ENCODE data around the gene KDM4B.
A peak's percentile ranks its signal among the peaks of the same experiment; 100 is the strongest.

Gene KDM4B

DNA sequence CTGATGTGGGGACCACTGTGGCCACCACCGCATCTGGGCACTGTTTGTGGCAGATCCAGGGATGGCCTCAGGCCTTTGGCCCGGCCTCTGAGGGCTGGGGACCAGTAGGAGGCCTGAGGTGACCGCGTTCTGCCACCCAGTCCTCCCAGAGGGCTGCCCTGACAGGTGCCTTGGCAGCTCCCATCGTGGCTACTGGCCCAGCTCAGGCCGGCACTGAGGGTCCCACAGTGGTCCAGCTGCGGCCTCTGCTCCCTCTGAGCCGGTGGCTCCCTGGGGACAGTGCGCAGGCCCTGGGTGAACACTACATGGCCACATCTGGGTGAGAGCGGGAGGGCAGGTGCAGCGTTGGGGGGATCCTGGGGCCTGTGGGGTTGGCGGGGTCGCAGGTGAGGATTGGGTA, 61.9 kb downstream of the KDM4B start:
- Histone ChIP-seq H2AFZ (ENCODE audit: low read depth, low read length) (no peak overlapping the region), H3K4me2 (ENCODE audit: insufficient read depth, low read length) (no peak overlapping the region), H4K20me1 (ENCODE audit: insufficient read depth, low read length) (peaks cover 80% of the 10 kb centered on the region), H3K4me3 (ENCODE audit: low read depth in 1 of 2, low read length in 2 of 2) (no peak overlapping the region), H3K4me1 (ENCODE audit: insufficient read depth, low read length) (peaks cover 5% of the 10 kb centered on the region), H3K9me3 (ENCODE audit: insufficient read depth, low read length, severe bottlenecking) (no peaks in the 10 kb centered on the region), H3K36me3 (ENCODE audit: insufficient read depth, low read length) (peaks cover 43% of the 10 kb centered on the region), H3K27me3 (ENCODE audit: insufficient read depth, low read length, poor library complexity) (no peaks in the 10 kb centered on the region), H3K27ac (ENCODE audit: low read length) (no peak overlapping the region), H3K79me2 (ENCODE audit: insufficient read depth, low read length) (peaks cover 88% of the 10 kb centered on the region), H3K9ac (ENCODE audit: low read depth, low read length) (no peak overlapping the region)
- ATAC-seq (ENCODE audit: insufficient read depth, low read depth) (no peak), DNase-seq (no peak)
- TF ChIP-seq, protein P1, sequence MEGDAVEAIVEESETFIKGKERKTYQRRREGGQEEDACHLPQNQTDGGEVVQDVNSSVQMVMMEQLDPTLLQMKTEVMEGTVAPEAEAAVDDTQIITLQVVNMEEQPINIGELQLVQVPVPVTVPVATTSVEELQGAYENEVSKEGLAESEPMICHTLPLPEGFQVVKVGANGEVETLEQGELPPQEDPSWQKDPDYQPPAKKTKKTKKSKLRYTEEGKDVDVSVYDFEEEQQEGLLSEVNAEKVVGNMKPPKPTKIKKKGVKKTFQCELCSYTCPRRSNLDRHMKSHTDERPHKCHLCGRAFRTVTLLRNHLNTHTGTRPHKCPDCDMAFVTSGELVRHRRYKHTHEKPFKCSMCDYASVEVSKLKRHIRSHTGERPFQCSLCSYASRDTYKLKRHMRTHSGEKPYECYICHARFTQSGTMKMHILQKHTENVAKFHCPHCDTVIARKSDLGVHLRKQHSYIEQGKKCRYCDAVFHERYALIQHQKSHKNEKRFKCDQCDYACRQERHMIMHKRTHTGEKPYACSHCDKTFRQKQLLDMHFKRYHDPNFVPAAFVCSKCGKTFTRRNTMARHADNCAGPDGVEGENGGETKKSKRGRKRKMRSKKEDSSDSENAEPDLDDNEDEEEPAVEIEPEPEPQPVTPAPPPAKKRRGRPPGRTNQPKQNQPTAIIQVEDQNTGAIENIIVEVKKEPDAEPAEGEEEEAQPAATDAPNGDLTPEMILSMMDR (IDR thresholded peaks at IDR 0.05; ENCODE audit: borderline replicate concordance, extremely low read depth, low read length, poor library complexity, severe bottlenecking), result no peak
- no peak for TF ChIP-seq EZH2 (IDR thresholded peaks at IDR 0.05; ENCODE audit: borderline replicate concordance, low read depth, low read length, severe bottlenecking)

DNA sequence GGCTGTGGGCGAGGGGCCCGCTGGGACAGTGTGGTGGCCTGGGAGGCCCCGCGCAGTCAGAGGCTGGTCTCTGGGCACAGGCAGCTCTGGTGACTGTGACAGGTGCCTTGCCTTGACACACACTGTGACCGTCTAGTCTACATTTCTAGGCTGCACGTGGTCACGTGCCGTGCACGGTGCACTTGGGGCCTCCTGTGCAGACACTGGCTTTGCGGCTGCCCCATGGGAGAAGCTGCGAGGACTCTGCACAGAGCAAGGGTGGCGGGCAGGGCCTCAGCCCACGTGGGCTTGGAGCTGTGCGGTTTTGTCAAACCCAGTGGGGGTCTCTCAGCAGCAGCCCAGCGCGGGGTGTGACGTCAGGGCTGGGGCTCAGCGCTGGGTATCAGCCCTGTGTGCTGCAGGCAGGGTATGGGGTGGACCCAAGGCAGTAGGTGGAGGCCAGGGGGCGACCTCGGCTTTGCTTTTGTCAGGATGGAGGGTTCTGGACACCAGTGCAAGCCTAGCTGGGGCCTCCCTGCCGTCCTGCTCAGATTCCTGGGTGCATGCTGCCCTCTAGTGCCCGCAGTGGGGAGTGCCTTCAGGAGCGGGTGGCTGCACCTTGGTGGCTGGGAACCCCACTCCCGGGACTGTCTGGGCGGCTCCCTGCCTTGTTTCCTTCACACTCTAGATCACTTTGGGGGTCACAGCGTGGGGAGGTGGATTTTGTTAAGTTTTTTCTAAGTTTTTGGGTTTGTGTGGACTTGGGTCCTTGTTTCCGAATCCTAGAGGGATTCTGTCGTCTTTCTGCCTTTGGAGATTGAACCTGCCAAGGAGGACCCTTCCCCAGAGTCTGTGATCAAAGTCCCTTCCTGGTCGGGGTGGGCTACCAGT, 62.6 kb downstream of the KDM4B start:
- H3K9ac ChIP-seq (ENCODE audit: low read depth, low read length), result no peak overlapping the region
- H3K27me3 ChIP-seq (ENCODE audit: insufficient read depth, low read length, poor library complexity), result no peaks in the 10 kb centered on the region
- no peak overlapping the region for H3K4me3 ChIP-seq (ENCODE audit: low read depth in 1 of 2, low read length in 2 of 2)
- ATAC-seq (ENCODE audit: insufficient read depth, low read depth) (peak; percentile 91), DNase-seq (peak; percentile 79)
- TF ChIP-seq, protein P1 (IDR thresholded peaks at IDR 0.05; ENCODE audit: borderline replicate concordance, extremely low read depth, low read length, poor library complexity, severe bottlenecking), result peak; percentile 98
- TF ChIP-seq EZH2 (IDR thresholded peaks at IDR 0.05; ENCODE audit: borderline replicate concordance, low read depth, low read length, severe bottlenecking), result no peak
- no peak overlapping the region for H3K4me2 ChIP-seq (ENCODE audit: insufficient read depth, low read length)
- peaks cover 81% of the 10 kb centered on the region for H4K20me1 ChIP-seq (ENCODE audit: insufficient read depth, low read length)
- peaks cover 81% of the 10 kb centered on the region for H3K79me2 ChIP-seq (ENCODE audit: insufficient read depth, low read length)
- H3K36me3 ChIP-seq (ENCODE audit: insufficient read depth, low read length), result peaks cover 49% of the 10 kb centered on the region
- H3K27ac ChIP-seq (ENCODE audit: low read length), result 0 out of 2 replicates have a peak overlapping the region, but pooled peaks have one; percentile 21
- peaks cover 5% of the 10 kb centered on the region for H3K4me1 ChIP-seq (ENCODE audit: insufficient read depth, low read length)
- H2AFZ ChIP-seq (ENCODE audit: low read depth, low read length), result no peak overlapping the region
- no peaks in the 10 kb centered on the region for H3K9me3 ChIP-seq (ENCODE audit: insufficient read depth, low read length, severe bottlenecking)

GRCh38 chr19:5032101-5032967, 63.4 kb downstream of the KDM4B start:
- Histone ChIP-seq H3K27me3 (ENCODE audit: insufficient read depth, low read length, poor library complexity) (no peaks in the 10 kb centered on the region), H3K9me3 (ENCODE audit: insufficient read depth, low read length, severe bottlenecking) (no peaks in the 10 kb centered on the region), H3K36me3 (ENCODE audit: insufficient read depth, low read length) (peaks cover 58% of the 10 kb centered on the region), H3K79me2 (ENCODE audit: insufficient read depth, low read length) (peaks cover 77% of the 10 kb centered on the region), H3K27ac (ENCODE audit: low read length) (no peak overlapping the region), H2AFZ (ENCODE audit: low read depth, low read length) (no peak overlapping the region), H3K4me1 (ENCODE audit: insufficient read depth, low read length) (peaks cover 5% of the 10 kb centered on the region), H4K20me1 (ENCODE audit: insufficient read depth, low read length) (peaks cover 77% of the 10 kb centered on the region), H3K4me2 (ENCODE audit: insufficient read depth, low read length) (no peak overlapping the region), H3K9ac (ENCODE audit: low read depth, low read length) (no peak overlapping the region), H3K4me3 (ENCODE audit: low read depth in 1 of 2, low read length in 2 of 2) (no peak overlapping the region)
- peak; percentile 16 for DNase-seq
- no peak for ATAC-seq (ENCODE audit: insufficient read depth, low read depth)
- no peak for TF ChIP-seq EZH2 (IDR thresholded peaks at IDR 0.05; ENCODE audit: borderline replicate concordance, low read depth, low read length, severe bottlenecking)
- TF ChIP-seq, protein P1 (IDR thresholded peaks at IDR 0.05; ENCODE audit: borderline replicate concordance, extremely low read depth, low read length, poor library complexity, severe bottlenecking), result no peak

Data from DND-41 (cell line).